H1 (cell line): Measurements from ENCODE around the gene PHF13. TPM values are rescaled to one million over a fixed set of nuclear protein-coding genes. Genes with fewer than 3 reads are reported as not detected.

Experiments used
- CTCF ChIA-PET: fragments of 300-600 bp; sonication (Branson Sonifier 250); formaldehyde crosslinking; loops from one replicate; lab custom pipeline; 2021; ENCODE audit not compliant: partially characterized antibody; lab: Charles Lee
- POLR2A ChIA-PET: fragments of 300-600 bp; sonication (Branson Sonifier 250); formaldehyde crosslinking; loops from one replicate; lab custom pipeline; 2021; ENCODE audit warnings: inconsistent platforms; ENCODE audit not compliant: partially characterized antibody; lab: Charles Lee
- DNase-seq, 2 experiments: peaks; one replicate each; pipeline versions ENCODE4 v3.0.0 to v3.0.0-alpha.2; 2010 to 2022; ENCODE audit warnings: low spot score in 2 of 2, low read depth in 1 of 2, mixed read lengths in 1 of 2
- FAIRE-seq: peaks from 2 replicates; lab custom pipeline; 2011; peaks lifted over from hg19 to GRCh38; lab: Jason Lieb, UNC
- H2AFZ ChIP-seq: 2 replicates; pipeline ENCODE4 v1.8.1; 2012; ENCODE audit warnings: low read length, inconsistent platforms
- H2AK5ac ChIP-seq: 2 replicates; pipeline ENCODE4 v1.6.1; 2013; ENCODE audit warnings: low read depth, low read length
- H2BK120ac ChIP-seq: replicated peaks from 2 replicates; pipeline ENCODE3; 2013; ENCODE audit warnings: low read depth, low read length, inconsistent platforms
- H2BK12ac ChIP-seq: 2 replicates; pipeline ENCODE4 v1.6.1; 2013; ENCODE audit warnings: low read depth, low read length
- H2BK15ac ChIP-seq: 2 replicates; pipeline ENCODE4 v1.6.1; 2013; ENCODE audit warnings: low read length
- H2BK20ac ChIP-seq: 2 replicates; pipeline ENCODE4 v1.6.1; 2013; ENCODE audit warnings: low read length
- H2BK5ac ChIP-seq: 2 replicates; pipeline ENCODE4 v1.6.1; 2013; ENCODE audit warnings: low read depth, low read length
- H3K14ac ChIP-seq: 2 replicates; pipeline ENCODE4 v1.6.1; 2013; ENCODE audit warnings: inconsistent platforms; ENCODE audit not compliant: insufficient read length
- H3K18ac ChIP-seq: 2 replicates; pipeline ENCODE4 v1.6.1; 2013; ENCODE audit warnings: low read length; ENCODE audit errors: extremely low read depth
- H3K23ac ChIP-seq: 2 replicates; pipeline ENCODE4 v1.6.1; 2013; ENCODE audit warnings: inconsistent platforms; ENCODE audit not compliant: insufficient read length
- H3K23me2 ChIP-seq: 2 replicates; pipeline ENCODE4 v1.6.1; 2013; ENCODE audit warnings: low read depth, low read length
- H3K27ac ChIP-seq: 2 replicates; pipeline ENCODE4 v1.6.1; 2011; ENCODE audit warnings: low read depth, low read length, inconsistent platforms
- H3K27me3 ChIP-seq, 4 experiments: replicated peaks in 1 of 4; 1 replicate in 1 of 4; 2 replicates in 3 of 4; pipeline versions ENCODE4 v1.6.1 to v1.8.1; 2011 to 2013; ENCODE audit warnings: low read length in 3 of 4, mild to moderate bottlenecking in 3 of 4, inconsistent platforms in 2 of 4, mixed read lengths in 2 of 4, moderate library complexity in 1 of 4; ENCODE audit not compliant: control insufficient read depth in 3 of 4, insufficient read depth in 3 of 4; ENCODE audit errors: extremely low read depth in 1 of 4
- H3K36me3 ChIP-seq, 4 experiments: 2 replicates each; pipeline versions ENCODE4 v1.6.1 to v1.8.1; 2011 to 2013; ENCODE audit warnings: mild to moderate bottlenecking in 4 of 4, low read length in 3 of 4, moderate library complexity in 2 of 4, control low read depth in 1 of 4, inconsistent platforms in 1 of 4; ENCODE audit not compliant: insufficient read depth in 4 of 4, control insufficient read depth in 2 of 4
- H3K4ac ChIP-seq: replicated peaks from 2 replicates; pipeline ENCODE3; 2013; ENCODE audit warnings: low read length, low read depth, mixed read lengths, inconsistent platforms; ENCODE audit not compliant: insufficient read length
- H3K4me1 ChIP-seq, 4 experiments: replicated peaks in 1 of 4; 1 replicate in 1 of 4; 2 replicates in 3 of 4; pipeline versions ENCODE4 v1.6.1 to v1.8.1; 2011 to 2013; ENCODE audit warnings: low read length in 3 of 4, inconsistent platforms in 2 of 4, mixed read lengths in 1 of 4; ENCODE audit not compliant: insufficient read depth in 4 of 4, control insufficient read depth in 3 of 4
- H3K4me2 ChIP-seq, 2 experiments: 2 replicates each; pipeline versions ENCODE4 v1.6.1 to v1.8.1; 2011 to 2013; ENCODE audit warnings: low read depth in 2 of 2, low read length in 2 of 2, control low read depth in 1 of 2, inconsistent platforms in 1 of 2, mild to moderate bottlenecking in 1 of 2; ENCODE audit not compliant: insufficient read depth in 1 of 2
- H3K4me3 ChIP-seq, 4 experiments: fragments of 200-600, 300-600 bp in 1 of 4; sonication (generic), shearing (Covaris generic), sonication (Bioruptor Twin) in 1 of 4; 2 replicates each; pipeline versions ENCODE4 v1.5.1 to v1.8.1; 2011 to 2016; ENCODE audit warnings: low read length in 4 of 4, low read depth in 3 of 4, control low read depth in 2 of 4, inconsistent platforms in 2 of 4, mild to moderate bottlenecking in 2 of 4, mixed read lengths in 1 of 4, moderate library complexity in 1 of 4; ENCODE audit not compliant: insufficient read depth in 2 of 4; ENCODE audit errors: extremely low read depth in 1 of 4
- H3K56ac ChIP-seq: replicated peaks from 2 replicates; pipeline ENCODE3; 2013; ENCODE audit warnings: low read depth, mild to moderate bottlenecking, mixed read lengths, low read length, inconsistent platforms; ENCODE audit not compliant: insufficient read length
- H3K79me1 ChIP-seq: 2 replicates; pipeline ENCODE4 v1.6.1; 2013; ENCODE audit warnings: low read depth, low read length, control low read depth
- H3K79me2 ChIP-seq, 2 experiments: 2 replicates each; pipeline versions ENCODE4 v1.6.1 to v1.8.1; 2012 to 2013; ENCODE audit warnings: low read length in 2 of 2, mild to moderate bottlenecking in 2 of 2, inconsistent platforms in 1 of 2; ENCODE audit not compliant: insufficient read depth in 2 of 2, control insufficient read depth in 1 of 2
- H3K9ac ChIP-seq, 4 experiments: replicated peaks in 1 of 4; 1 replicate in 1 of 4; 2 replicates in 3 of 4; pipeline versions ENCODE4 v1.6.1 to v1.8.1; 2011 to 2013; ENCODE audit warnings: low read depth in 3 of 4, low read length in 3 of 4, control low read depth in 2 of 4, mild to moderate bottlenecking in 2 of 4, moderate library complexity in 2 of 4, inconsistent platforms in 1 of 4; ENCODE audit errors: extremely low read depth in 1 of 4
- H3K9me3 ChIP-seq, 2 experiments: 2 replicates each; pipeline versions ENCODE4 v1.6.1 to v1.8.1; 2012 to 2013; ENCODE audit warnings: mild to moderate bottlenecking in 2 of 2, moderate library complexity in 2 of 2, control low read depth in 1 of 2, inconsistent platforms in 1 of 2, low read depth in 1 of 2, low read length in 1 of 2, mixed read lengths in 1 of 2; ENCODE audit not compliant: insufficient read depth in 2 of 2
- H4K20me1 ChIP-seq, 2 experiments: replicated peaks in 1 of 2; 2 replicates each; pipeline versions ENCODE3 to v1.8.1; 2011 to 2013; ENCODE audit warnings: inconsistent platforms in 2 of 2, low read length in 2 of 2, mild to moderate bottlenecking in 1 of 2; ENCODE audit not compliant: insufficient read depth in 2 of 2, control insufficient read depth in 1 of 2
- H4K5ac ChIP-seq: 2 replicates; pipeline ENCODE4 v1.6.1; 2013; ENCODE audit warnings: low read length, low read depth, mixed read lengths, inconsistent platforms; ENCODE audit not compliant: insufficient read length
- H4K8ac ChIP-seq: 2 replicates; pipeline ENCODE4 v1.8.0; 2013; ENCODE audit warnings: mild to moderate bottlenecking, moderate library complexity, low read length, inconsistent platforms; ENCODE audit not compliant: insufficient read depth; ENCODE audit errors: extremely low read depth
- H4K91ac ChIP-seq: replicated peaks from 2 replicates; pipeline ENCODE3; 2013; ENCODE audit warnings: low read length, mixed read lengths, inconsistent platforms; ENCODE audit not compliant: insufficient read length
- GABPA ChIP-seq: IDR thresholded peaks from 2 replicates; pipeline ENCODE4 v1.6.1; 2011; ENCODE audit warnings: mild to moderate bottlenecking, low read length, moderate library complexity, borderline replicate concordance; ENCODE audit not compliant: insufficient read depth
- WGBS, 2 experiments: shearing (Covaris generic) in 1 of 2; methylation state at CpG; one replicate each; pipeline versions ENCODE4 v1.1.6 to v1.1.7; 2013 to 2015; ENCODE audit warnings: low lambda C conversion rate in 2 of 2, mixed read lengths in 2 of 2, inconsistent platforms in 1 of 2, low coverage in 1 of 2, missing lambda C conversion rate in 1 of 2; ENCODE audit not compliant: insufficient replicate concordance in 2 of 2, insufficient coverage in 1 of 2, insufficient read length in 1 of 2; ENCODE audit errors: extremely low coverage in 1 of 2, missing lambda C conversion rate in 1 of 2; 5-methylcytosine and 5-hydroxymethylcytosine counted together
- polyA plus RNA-seq, 7 experiments: library from polyadenylated mRNA; depleted of rRNA in 3 of 7; stranded (reverse) in 5 of 7; unstranded in 2 of 7; fragments of >200 nt in 5 of 7; fragments of 200-250 nt in 2 of 7; gene quantifications; 1 replicate in 5 of 7; 2 replicates in 1 of 7; 4 replicates in 1 of 7; pipeline versions ENCODE4 v1.2.1 to v1.2.3, GENCODE V29; 2011 to 2013; ENCODE audit warnings: missing spikeins in 2 of 7, mixed read lengths in 2 of 7
- total RNA-seq: library from RNA; stranded (reverse); fragmentation: NEBNext Ultra II Directional; extraction: Animal tissue kit (Norgen Biotek cat#: 25700); gene quantifications from 2 replicates; pipeline ENCODE4 v1.2.1, GENCODE V29; 2021

The PHF13 gene
- total and polyA plus RNA-seq, 2 of the 8 experiments (the other 6 are each of a cell fraction or from before 2014, with no cell fraction given) = 11.7 to 39.6 TPM

DNA sequence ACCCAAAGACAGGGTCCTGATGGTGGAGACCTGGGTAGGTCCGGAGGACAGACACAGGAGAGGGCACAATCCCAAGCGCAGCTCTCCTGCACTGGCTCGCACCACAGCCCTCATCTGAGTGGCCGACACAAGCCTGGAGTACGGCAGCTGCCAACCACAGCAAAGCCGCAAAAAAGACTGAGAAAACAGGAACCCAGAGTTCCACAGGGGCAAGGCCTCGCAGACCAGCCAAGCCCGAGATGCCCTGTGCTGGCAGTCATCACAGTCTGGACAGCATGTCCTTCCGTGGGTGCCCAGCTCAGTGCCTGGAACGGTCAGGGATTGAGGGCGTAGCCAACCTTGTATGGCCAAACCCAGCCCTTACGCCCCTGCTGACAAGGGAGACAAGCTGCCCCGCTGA is 22.3 kb upstream of the PHF13 start:
- H2BK120ac ChIP-seq = no peak overlapping the region
- DNase-seq = no peak
- H3K9me3 ChIP-seq = no peaks in the 10 kb centered on the region
- no peak overlapping the region for H4K8ac ChIP-seq
- H2AK5ac ChIP-seq = no peak overlapping the region
- H3K79me2 ChIP-seq = 0 out of 4 replicates have a peak, but pooled peaks cover 0 to under 1% of the 10 kb centered on the region in 2 experiments
- H4K91ac ChIP-seq = no peak overlapping the region
- no peak overlapping the region for H3K4ac ChIP-seq
- H3K27me3 ChIP-seq = no peaks in the 10 kb centered on the region
- no peak overlapping the region for H3K23ac ChIP-seq
- no peak overlapping the region for H3K56ac ChIP-seq
- H2BK5ac ChIP-seq = no peak overlapping the region
- H3K79me1 ChIP-seq = no peaks in the 10 kb centered on the region; the same call in 1 of the 2 replicates
- no peaks in the 10 kb centered on the region for H3K23me2 ChIP-seq
- no peak overlapping the region for H3K18ac ChIP-seq
- WGBS, 2 experiments = 92% methylated on average over 13 of the region's 13 CpGs; no CpG with 5 or more reads in 1 of the 2 experiments
- no peak overlapping the region for H3K14ac ChIP-seq
- POLR2A ChIA-PET = interaction anchor here (0.6 to 17.4 kb wide), 4 partner anchors 9 to 24 kb away, joined by 4 to 196 read pairs (median 6); partner anchors contain the start of gene KLHL21
- no peak overlapping the region for H2AFZ ChIP-seq
- no peak overlapping the region for H2BK20ac ChIP-seq
- H3K4me3 ChIP-seq = no peak overlapping the region
- H3K27ac ChIP-seq = no peak overlapping the region
- H4K20me1 ChIP-seq = peaks cover 2 to 37% of the 10 kb centered on the region in 2 experiments
- CTCF ChIA-PET = interaction anchor here (0.8 to 1.4 kb wide), 5 partner anchors 9 to 68 kb away, joined by 3 read pairs; partner anchors contain the start of gene TAS1R1
- H3K9ac ChIP-seq = no peak overlapping the region
- no peaks in the 10 kb centered on the region for H3K4me1 ChIP-seq
- FAIRE-seq = no peak
- H3K4me2 ChIP-seq = no peak overlapping the region
- no peak overlapping the region for H4K5ac ChIP-seq
- no peak overlapping the region for H2BK12ac ChIP-seq
- no peak overlapping the region for H2BK15ac ChIP-seq
- H3K36me3 ChIP-seq = peaks cover 2 to 52% (median 21%) of the 10 kb centered on the region in 4 experiments; a peak in 6 of 8 replicates
- TF ChIP-seq GABPA = no peak
